Forelimb muscle (tissue), 1 donor: ENCODE results near the gene CD180. TPM values are rescaled to one million over a fixed set of nuclear protein-coding genes. Genes with fewer than 3 reads are reported as not detected.
"Not testable (repeated sequence)": the region's sequence is repeated elsewhere in the genome, so short reads cannot be mapped to it uniquely, and the experiment has no call there.

Experiments used
- DNase-seq: peaks from one replicate; pipeline ENCODE4 v3.0.0-alpha.2; 2013; ENCODE audit warnings: low read depth
- polyA plus RNA-seq: library from polyadenylated mRNA; unstranded; fragments of 120-200 nt; gene quantifications from one replicate; pipeline ENCODE4 v1.2.1, GENCODE V29; 2013; ENCODE audit not compliant: insufficient read length

Gene CD180
- polyA plus RNA-seq, 1 donor: 0.92 TPM

DNA sequence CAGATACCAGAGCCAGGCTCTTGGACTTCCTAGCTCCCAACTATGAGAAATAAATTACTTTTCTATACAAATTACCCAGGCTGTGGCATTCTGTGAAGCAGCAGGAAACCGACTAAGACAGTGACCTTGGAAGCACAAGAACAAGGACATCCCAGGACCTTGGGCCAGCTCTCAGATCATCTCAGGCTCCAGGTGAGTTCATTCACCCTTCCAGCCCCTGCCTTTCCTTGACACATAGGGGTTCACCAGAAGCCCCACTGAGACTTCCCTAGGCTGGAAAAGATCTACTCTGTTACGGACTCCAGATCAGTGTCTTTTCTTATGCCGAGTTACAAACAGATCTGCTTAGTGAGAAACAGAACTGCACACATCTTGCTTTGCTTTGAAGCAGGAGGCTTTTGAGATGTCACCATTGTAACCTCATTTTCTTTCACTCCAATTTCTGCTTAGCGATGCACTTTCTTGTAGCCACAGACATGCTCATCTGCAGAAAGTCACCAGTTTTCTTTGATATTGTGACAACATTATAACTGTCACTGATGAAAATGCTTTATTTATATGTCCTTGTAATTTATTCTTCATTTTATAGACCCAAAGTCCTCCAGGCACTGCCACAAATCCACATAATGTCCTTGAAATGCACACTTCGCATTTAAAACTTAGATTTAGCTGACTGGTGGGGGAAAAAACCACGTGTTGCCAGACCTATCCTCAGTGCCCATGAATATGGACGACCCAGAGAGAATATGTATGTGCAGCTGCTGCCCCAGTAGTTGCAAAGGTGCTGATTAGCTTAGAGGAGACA, 8.1 kb downstream of the CD180 start:
- no peak for DNase-seq

GRCh38 chr5:67187006-67187715, 9.4 kb downstream of the CD180 start:
- DNase-seq: no peak

- DNase-seq: no peak
These were observed 12.7 kb downstream of the CD180 start for GRCh38 chr5:67183859-67184258.

DNA sequence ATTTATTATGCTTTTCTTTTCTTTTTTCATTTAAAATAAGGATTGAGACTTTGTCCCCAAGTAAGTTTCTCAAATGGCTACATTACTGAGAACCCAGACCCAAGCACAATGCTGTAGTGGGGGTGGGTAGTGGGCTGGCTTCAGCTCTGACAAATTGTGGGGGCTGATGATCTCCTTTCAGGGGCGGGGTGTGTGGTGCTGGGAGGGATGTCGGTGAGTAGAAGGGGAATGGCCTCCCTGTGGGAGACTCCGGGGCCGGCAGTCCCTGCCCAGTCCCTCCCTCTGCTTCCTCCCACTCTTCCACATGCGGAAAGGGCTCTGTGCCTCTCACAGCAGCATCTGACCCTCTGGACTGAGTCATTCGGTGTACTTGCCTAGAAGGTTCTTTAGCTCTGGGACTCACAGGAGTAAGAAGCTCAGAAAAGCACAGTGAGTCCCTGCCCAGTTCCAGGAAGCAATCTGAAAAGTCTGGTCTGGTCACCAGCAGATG, 14.3 kb downstream of the CD180 start:
- DNase-seq: no peak

DNA sequence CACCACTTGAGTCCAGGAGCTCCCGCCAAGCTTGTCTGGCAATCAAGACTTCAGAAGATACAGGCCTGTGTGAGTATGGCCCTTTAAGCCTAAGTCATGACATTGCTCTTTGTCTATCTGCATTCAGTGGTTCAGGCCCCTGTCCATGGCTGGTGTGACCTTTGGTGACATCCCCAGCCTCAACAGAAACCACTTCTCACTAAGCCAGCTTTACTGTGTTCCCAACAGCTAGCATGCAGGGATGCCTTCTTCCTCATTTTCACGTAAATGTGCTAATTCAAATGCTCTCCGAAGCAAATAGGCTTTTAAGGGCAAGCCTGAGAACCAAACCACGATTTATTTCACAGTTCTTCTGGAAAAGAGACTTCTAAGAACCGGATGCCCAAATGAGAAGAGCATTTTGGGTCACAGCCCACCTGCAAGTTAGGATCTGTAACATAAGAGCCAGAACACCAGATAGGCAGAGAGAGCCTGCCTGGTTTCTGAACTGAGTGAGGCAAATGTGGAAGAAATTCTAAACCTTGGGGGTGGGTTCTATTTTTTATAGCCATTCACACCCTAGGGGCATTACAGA, 14.9 kb downstream of the CD180 start:
- DNase-seq: no peak

GRCh38 chr5:67179697-67180361, 16.8 kb downstream of the CD180 start:
- DNase-seq: no peak

DNA sequence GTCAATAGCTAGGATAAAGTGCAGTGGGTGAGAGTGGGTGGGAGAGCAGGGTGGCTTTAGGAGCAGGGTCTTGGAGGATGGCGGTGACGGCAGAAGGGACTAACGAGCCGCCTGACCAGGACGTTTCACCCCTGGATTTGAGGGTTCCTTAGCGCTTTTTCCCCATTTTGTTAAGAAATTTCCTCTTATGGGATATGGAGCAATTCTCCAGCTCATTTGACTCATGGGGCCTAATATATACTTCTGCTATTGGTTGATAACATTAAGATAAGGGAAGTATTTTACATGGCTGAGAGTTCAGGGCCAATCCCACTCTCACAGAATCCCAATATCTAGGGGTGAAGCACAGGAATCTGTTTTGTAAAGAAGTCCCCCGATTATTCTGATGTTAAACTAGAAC, 17.6 kb downstream of the CD180 start:
- DNase-seq: no peak

GRCh38 chr5:67178085-67178484, 18.5 kb downstream of the CD180 start:
- DNase-seq: no peak

GRCh38 chr5:67176936-67177335, 19.7 kb downstream of the CD180 start:
- DNase-seq: no peak

GRCh38 chr5:67173959-67174358, 22.6 kb downstream of the CD180 start:
- DNase-seq: no peak

GRCh38 chr5:67173351-67173750, 23.2 kb downstream of the CD180 start:
- not testable (repeated sequence) for DNase-seq

GRCh38 chr5:67170767-67171166, 25.8 kb downstream of the CD180 start:
- DNase-seq: no peak

DNA sequence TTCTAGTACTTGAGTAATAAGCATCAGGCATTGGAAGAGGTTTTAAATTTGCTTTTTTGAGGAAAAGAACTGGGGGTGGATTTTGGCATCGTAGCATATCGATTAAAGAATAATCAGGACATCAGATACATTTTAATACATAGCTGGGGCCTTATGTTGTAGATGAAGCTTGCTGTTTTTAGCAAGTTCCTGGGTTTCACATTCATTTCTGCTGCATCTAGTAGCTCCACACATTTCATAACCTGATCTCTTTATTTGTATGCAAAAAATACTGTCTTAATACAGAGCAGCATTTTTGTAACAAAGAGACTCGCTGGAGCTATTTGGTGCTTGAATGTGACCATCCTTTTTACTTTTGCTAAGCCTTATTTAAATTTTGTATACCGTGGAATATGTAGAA, 28.5 kb downstream of the CD180 start:
- no peak for DNase-seq

DNA sequence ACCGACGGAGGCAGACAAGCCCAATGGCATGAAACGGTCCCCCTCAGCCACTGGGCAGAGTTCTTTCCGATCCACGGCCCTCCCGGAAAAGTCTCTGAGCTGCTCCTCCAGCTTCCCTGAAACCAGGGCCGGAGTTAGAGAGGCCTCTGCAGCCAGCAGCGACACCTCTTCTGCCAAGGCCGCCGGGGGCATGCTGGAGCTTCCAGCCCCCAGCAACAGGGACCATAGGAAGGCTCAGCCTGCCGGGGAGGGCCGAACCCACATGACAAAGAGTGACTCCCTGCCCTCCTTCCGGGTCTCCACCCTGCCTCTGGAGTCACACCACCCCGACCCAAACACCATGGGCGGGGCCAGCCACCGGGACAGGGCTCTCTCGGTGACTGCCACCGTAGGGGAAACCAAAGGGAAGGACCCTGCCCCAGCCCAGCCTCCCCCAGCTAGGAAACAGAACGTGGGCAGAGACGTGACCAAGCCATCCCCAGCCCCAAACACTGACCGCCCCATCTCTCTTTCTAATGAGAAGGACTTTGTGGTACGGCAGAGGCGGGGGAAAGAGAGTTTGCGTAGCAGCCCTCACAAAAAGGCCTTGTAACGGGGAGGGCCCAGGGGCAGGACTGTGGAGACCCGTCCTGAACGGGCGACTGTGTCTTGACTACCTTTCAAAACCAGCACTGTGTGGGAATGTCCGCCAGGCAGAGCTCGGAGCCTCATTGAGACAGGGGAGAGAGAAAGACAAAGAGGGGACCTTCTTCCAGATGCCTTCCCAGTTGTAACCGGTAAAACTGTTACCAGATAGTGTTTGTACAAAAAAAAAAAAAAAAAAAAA, 29.9 kb downstream of the CD180 start:
- no peak for DNase-seq

DNA sequence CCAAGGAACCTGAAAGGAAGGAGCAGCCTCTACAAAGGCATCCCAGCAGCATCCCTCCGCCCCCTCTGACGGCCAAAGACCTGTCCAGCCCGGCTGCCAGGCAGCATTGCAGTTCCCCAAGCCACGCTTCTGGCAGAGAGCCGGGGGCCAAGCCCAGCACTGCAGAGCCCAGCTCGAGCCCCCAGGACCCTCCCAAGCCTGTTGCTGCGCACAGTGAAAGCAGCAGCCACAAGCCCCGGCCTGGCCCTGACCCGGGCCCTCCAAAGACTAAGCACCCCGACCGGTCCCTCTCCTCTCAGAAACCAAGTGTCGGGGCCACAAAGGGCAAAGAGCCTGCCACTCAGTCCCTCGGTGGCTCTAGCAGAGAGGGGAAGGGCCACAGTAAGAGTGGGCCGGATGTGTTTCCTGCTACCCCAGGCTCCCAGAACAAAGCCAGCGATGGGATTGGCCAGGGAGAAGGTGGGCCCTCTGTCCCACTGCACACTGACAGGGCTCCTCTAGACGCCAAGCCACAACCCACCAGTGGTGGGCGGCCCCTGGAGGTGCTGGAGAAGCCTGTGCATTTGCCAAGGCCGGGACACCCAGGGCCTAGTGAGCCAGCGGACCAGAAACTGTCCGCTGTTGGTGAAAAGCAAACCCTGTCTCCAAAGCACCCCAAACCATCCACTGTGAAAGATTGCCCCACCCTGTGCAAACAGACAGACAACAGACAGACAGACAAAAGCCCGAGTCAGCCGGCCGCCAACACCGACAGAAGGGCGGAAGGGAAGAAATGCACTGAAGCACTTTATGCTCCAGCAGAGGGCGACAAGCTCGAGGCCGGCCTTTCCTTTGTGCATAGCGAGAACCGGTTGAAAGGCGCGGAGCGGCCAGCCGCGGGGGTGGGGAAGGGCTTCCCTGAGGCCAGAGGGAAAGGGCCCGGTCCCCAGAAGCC, 30.8 kb downstream of the CD180 start:
- DNase-seq: no peak

- DNase-seq: no peak
These were observed 31.6 kb downstream of the CD180 start for GRCh38 chr5:67164856-67165525.

DNA sequence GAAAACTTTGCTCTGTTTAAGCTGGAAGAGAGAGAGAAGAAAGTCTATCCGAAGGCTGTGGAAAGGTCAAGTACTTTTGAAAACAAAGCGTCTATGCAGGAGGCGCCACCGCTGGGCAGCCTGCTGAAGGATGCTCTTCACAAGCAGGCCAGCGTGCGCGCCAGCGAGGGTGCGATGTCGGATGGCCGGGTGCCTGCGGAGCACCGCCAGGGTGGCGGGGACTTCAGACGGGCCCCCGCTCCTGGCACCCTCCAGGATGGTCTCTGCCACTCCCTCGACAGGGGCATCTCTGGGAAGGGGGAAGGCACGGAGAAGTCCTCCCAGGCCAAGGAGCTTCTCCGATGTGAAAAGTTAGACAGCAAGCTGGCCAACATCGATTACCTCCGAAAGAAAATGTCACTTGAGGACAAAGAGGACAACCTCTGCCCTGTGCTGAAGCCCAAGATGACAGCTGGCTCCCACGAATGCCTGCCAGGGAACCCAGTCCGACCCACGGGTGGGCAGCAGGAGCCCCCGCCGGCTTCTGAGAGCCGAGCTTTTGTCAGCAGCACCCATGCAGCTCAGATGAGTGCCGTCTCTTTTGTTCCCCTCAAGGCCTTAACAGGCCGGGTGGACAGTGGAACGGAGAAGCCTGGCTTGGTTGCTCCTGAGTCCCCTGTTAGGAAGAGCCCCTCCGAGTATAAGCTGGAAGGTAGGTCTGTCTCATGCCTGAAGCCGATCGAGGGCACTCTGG, 32.6 kb downstream of the CD180 start:
- DNase-seq: no peak

GRCh38 chr5:67163231-67163756, 33.3 kb downstream of the CD180 start:
- no peak for DNase-seq

DNA sequence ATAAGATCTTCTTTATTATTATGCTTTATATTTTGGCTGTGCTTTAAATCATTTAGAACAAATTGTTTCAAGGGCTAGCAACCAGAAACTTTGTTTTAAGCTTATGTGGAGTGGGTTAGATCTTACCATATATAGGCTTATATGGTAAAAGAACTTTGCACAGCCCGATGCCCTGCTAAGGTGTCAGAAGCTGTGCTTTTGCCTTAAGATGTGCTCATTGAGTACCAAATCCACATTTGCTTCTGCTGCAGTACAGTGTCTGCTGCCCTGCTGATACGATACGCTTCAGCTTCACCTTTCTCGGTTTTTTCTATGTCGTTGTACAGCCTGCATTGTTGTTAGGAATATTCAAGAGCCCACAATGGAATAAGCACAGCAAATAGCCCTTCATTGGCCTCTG, 34.8 kb downstream of the CD180 start:
- no peak for DNase-seq
